ENCODE results near the gene DPPA3.
A peak's percentile ranks its signal among the peaks of the same experiment; 100 is the strongest.
"Not testable (repeated sequence)": the region's sequence is repeated elsewhere in the genome, so short reads cannot be mapped to it uniquely, and the experiment has no call there.

The DPPA3 gene

GRCh38 chr12:7750350-7750749 is 39.1 kb downstream of the DPPA3 start:
- TF ChIP-seq CTCF (conservative IDR thresholded peaks at IDR 0.05; ENCODE audit: low read depth) = no peak
- no peak for DNase-seq (ENCODE audit: low spot score)
- no peak overlapping the region for H3K27ac ChIP-seq
- POLR2A ChIA-PET (ENCODE audit: low non-redundant PET) = no interaction called here
- CTCF ChIA-PET = no interaction called here

- no peak for TF ChIP-seq CTCF (conservative IDR thresholded peaks at IDR 0.05; ENCODE audit: low read depth)
- ChIA-PET POLR2A (ENCODE audit: low non-redundant PET) (no interaction called here), CTCF (no interaction called here)
- no peak for DNase-seq (ENCODE audit: low spot score)
- H3K27ac ChIP-seq = no peak overlapping the region
Measured at GRCh38 chr12:7751394-7751793, 40.2 kb downstream of the DPPA3 start.

- POLR2A ChIA-PET (ENCODE audit: low non-redundant PET); H3K27ac ChIP-seq; DNase-seq (ENCODE audit: low spot score): not testable (repeated sequence)
- CTCF ChIA-PET = interaction anchor here (0.6 kb wide), 1 partner anchor 177 kb away, joined by 3 read pairs; no protein-coding TSS in a partner anchor
Measured at GRCh38 chr12:7751941-7752922, 41.0 kb downstream of the DPPA3 start.

GRCh38 chr12:7755668-7756067 is 44.4 kb downstream of the DPPA3 start:
- DNase-seq (ENCODE audit: low spot score); CTCF ChIA-PET; H3K27ac ChIP-seq; POLR2A ChIA-PET (ENCODE audit: low non-redundant PET): not testable (repeated sequence)

- peak; percentile 22 for DNase-seq (ENCODE audit: low spot score)
- H3K27ac ChIP-seq = no peak overlapping the region
- CTCF ChIA-PET = no interaction called here
- TF ChIP-seq CTCF (conservative IDR thresholded peaks at IDR 0.05; ENCODE audit: low read depth) = no peak
- POLR2A ChIA-PET (ENCODE audit: low non-redundant PET) = no interaction called here
Measured at GRCh38 chr12:7756993-7757392, 45.8 kb downstream of the DPPA3 start.

GRCh38 chr12:7758766-7759140 is 47.5 kb downstream of the DPPA3 start:
- ChIA-PET CTCF (interaction anchor here (0.6 kb wide), 2 partner anchors 14 to 45 kb away, joined by 4 read pairs; no protein-coding TSS in a partner anchor), POLR2A (ENCODE audit: low non-redundant PET) (no interaction called here)
- no peak for TF ChIP-seq CTCF (conservative IDR thresholded peaks at IDR 0.05; ENCODE audit: low read depth)
- H3K27ac ChIP-seq = no peak overlapping the region
- DNase-seq (ENCODE audit: low spot score) = no peak
